Dedifferentiated amniotic fluid mesenchymal stem cell (primary cell): Measurements from ENCODE around the gene CD5L.

Experiments
- DNase-seq: peaks from one replicate; pipeline ENCODE4 v3.0.0-alpha.2; 2016; ENCODE audit errors: extremely low spot score

The CD5L gene

GRCh38 chr1:157813269-157813668, 28.3 kb downstream of the CD5L start:
- DNase-seq, result no peak

GRCh38 chr1:157806431-157807149, 35.0 kb downstream of the CD5L start:
- DNase-seq, result no peak

GRCh38 chr1:157803851-157804250, 37.8 kb downstream of the CD5L start:
- DNase-seq, result no peak

GRCh38 chr1:157799996-157800395, 41.6 kb downstream of the CD5L start:
- no peak for DNase-seq

GRCh38 chr1:157798211-157798610, 43.4 kb downstream of the CD5L start:
- no peak for DNase-seq

- no peak for DNase-seq
These were observed 56.4 kb downstream of the CD5L start for GRCh38 chr1:157785248-157785647.

- DNase-seq, result no peak
These were observed 56.8 kb downstream of the CD5L start for GRCh38 chr1:157784801-157785200.

GRCh38 chr1:157782931-157783330, 58.7 kb downstream of the CD5L start:
- DNase-seq, result no peak

- DNase-seq, result no peak
These were observed 60.6 kb downstream of the CD5L start for GRCh38 chr1:157781048-157781447.
